Esophagus muscularis mucosa (tissue), 4 donors: ENCODE measurements around the gene DND1.
"Not testable (repeated sequence)": the region's sequence is repeated elsewhere in the genome, so short reads cannot be mapped to it uniquely, and the experiment has no call there.

Experiments used
- CTCF ChIP-seq, 3 experiments: fragments of 200-600 bp in 2 of 3; fragments of 450-650 bp in 1 of 3; sonication (generic) in 2 of 3; IDR thresholded peaks; one replicate each; pipeline ENCODE4 v1.5.1; 2017 to 2019; ENCODE audit warnings: antibody characterized with exemption in 3 of 3, mild to moderate bottlenecking in 2 of 3, moderate library complexity in 1 of 3
- EP300 ChIP-seq: sonication (generic); formaldehyde crosslinking; IDR thresholded peaks from one replicate; pipeline ENCODE4 v1.6.1; 2017; ENCODE audit warnings: antibody characterized with exemption
- POLR2A ChIP-seq: fragments of 450-650 bp; IDR thresholded peaks from one replicate; pipeline ENCODE4 v1.6.1; 2017; ENCODE audit warnings: antibody characterized with exemption, moderate library complexity, mild to moderate bottlenecking, low read depth
- POLR2AphosphoS5 ChIP-seq, 2 donors: sonication (generic); formaldehyde crosslinking; IDR thresholded peaks; one replicate each; pipeline ENCODE4 v1.6.1; 2017; ENCODE audit warnings: antibody characterized with exemption in 2 of 2

- TF ChIP-seq CTCF (IDR thresholded peaks at IDR 0.05); POLR2A; EP300; POLR2AphosphoS5 (IDR thresholded peaks at IDR 0.05): not testable (repeated sequence)
These were observed 48.0 kb upstream of the DND1 start for GRCh38 chr5:140721395-140721794.
